ENCODE measurements around the gene IL15. TPM values are rescaled to one million over a fixed set of nuclear protein-coding genes. Genes with fewer than 3 reads are reported as not detected.

IL15 gene
- total RNA-seq, 1 donor from 2014 or later: 1.3 TPM

DNA sequence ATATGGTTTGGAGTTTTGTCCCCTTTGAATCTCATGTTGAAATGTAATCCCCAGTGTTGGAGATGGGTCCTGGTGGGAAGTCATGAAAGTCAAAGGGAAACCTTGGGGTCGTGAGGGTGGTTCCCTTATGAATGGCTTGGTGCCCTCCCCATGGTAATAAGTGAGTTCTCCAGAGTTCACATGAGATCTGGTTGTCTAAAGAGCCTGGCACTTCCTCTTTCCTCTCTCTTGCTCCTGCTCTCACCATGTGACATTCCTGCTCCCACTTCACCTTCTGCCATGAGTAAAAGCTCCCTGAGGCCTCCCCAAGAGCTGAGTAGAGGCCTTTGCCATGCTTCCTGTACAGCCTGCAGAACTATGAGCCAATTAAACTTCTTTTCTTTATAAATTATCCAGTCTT, 5.5 kb upstream of the IL15 start:
- Mint-ChIP-seq H3K4me3 (ENCODE audit: unreplicated experiment) (no peak overlapping the region), H3K9me3 (ENCODE audit: low read depth) (no peaks in the 10 kb centered on the region), H3K27ac (ENCODE audit: unreplicated experiment) (no peak overlapping the region), H3K36me3 (ENCODE audit: low read depth) (no peaks in the 10 kb centered on the region), H3K4me1 (ENCODE audit: low read depth) (peaks cover 2% of the 10 kb centered on the region), H3K27me3 (ENCODE audit: low read depth) (no peaks in the 10 kb centered on the region)
- DNase-seq (ENCODE audit: low spot score): no peak
- TF ChIP-seq, protein P1, sequence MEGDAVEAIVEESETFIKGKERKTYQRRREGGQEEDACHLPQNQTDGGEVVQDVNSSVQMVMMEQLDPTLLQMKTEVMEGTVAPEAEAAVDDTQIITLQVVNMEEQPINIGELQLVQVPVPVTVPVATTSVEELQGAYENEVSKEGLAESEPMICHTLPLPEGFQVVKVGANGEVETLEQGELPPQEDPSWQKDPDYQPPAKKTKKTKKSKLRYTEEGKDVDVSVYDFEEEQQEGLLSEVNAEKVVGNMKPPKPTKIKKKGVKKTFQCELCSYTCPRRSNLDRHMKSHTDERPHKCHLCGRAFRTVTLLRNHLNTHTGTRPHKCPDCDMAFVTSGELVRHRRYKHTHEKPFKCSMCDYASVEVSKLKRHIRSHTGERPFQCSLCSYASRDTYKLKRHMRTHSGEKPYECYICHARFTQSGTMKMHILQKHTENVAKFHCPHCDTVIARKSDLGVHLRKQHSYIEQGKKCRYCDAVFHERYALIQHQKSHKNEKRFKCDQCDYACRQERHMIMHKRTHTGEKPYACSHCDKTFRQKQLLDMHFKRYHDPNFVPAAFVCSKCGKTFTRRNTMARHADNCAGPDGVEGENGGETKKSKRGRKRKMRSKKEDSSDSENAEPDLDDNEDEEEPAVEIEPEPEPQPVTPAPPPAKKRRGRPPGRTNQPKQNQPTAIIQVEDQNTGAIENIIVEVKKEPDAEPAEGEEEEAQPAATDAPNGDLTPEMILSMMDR (IDR thresholded peaks at IDR 0.05): no peak

DNA sequence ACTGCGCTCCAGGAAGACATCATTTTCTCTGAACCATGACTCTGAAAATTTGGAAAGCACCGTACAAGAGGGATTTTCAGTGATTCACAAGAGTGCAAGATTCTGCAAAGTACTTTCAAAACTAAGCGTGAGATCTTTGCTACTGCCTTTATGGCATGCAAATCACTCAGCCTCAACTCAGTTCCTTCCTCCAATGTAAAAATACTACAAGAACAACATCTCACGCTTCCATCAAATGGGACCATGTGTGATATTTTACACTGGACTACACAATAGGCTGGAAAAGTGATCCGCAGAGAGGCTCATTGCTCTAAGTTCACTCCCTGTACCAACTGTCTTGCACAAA, 674 bp upstream of the IL15 start:
- Mint-ChIP-seq H3K27me3 (ENCODE audit: low read depth) (no peaks in the 10 kb centered on the region), H3K27ac (ENCODE audit: unreplicated experiment) (no peak overlapping the region), H3K36me3 (ENCODE audit: low read depth) (no peaks in the 10 kb centered on the region), H3K4me1 (ENCODE audit: low read depth) (peaks cover 15% of the 10 kb centered on the region), H3K4me3 (ENCODE audit: unreplicated experiment) (peak overlapping the region; percentile 93), H3K9me3 (ENCODE audit: low read depth) (no peaks in the 10 kb centered on the region)
- no peak for DNase-seq (ENCODE audit: low spot score)
- TF ChIP-seq, protein P1 (IDR thresholded peaks at IDR 0.05): no peak

DNA sequence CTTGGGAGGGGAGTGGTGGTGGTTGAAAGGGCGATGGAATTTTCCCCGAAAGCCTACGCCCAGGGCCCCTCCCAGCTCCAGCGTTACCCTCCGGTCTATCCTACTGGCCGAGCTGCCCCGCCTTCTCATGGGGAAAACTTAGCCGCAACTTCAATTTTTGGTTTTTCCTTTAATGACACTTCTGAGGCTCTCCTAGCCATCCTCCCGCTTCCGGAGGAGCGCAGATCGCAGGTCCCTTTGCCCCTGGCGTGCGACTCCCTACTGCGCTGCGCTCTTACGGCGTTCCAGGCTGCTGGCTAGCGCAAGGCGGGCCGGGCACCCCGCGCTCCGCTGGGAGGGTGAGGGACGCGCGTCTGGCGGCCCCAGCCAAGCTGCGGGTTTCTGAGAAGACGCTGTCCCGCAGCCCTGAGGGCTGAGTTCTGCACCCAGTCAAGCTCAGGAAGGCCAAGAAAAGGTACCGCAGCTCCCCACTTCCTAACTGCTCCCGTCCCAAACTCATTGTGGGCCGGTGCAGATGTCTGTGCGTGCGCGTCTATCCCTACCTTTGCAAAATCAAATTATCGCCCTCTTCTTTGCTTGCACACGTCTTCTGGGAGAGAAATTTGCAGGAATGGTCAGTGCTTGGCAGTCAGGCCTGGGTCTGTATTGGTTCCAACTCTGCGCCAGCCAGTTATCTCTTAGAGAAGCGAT, 533 bp downstream of the IL15 start:
- no peaks in the 10 kb centered on the region for H3K27me3 Mint-ChIP-seq (ENCODE audit: low read depth)
- H3K36me3 Mint-ChIP-seq (ENCODE audit: low read depth): no peaks in the 10 kb centered on the region
- H3K27ac Mint-ChIP-seq (ENCODE audit: unreplicated experiment): peak overlapping the region; percentile 32
- peaks cover 15% of the 10 kb centered on the region for H3K4me1 Mint-ChIP-seq (ENCODE audit: low read depth)
- DNase-seq (ENCODE audit: low spot score): no peak
- peak overlapping the region; percentile 93 for H3K4me3 Mint-ChIP-seq (ENCODE audit: unreplicated experiment)
- TF ChIP-seq, protein P1 (IDR thresholded peaks at IDR 0.05): no peak
- H3K9me3 Mint-ChIP-seq (ENCODE audit: low read depth): no peaks in the 10 kb centered on the region

DNA sequence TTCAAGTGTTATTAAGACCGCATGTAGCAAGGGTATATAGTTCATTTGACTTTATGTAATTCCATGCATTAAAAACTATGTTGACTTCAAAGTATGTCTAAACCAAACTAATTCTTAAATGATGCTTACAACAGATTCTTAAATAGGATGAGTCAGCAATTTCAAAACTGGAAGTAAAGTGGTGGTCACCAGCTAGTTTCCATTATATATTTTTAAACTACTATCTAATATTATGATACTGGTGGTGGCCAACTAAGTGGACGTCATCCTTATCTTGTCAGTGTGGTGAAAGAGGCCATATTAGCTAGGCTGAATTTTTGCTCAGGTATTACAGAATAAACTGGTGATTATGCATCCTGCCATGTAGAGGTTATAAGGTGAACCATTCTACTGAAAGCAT, 1.2 kb downstream of the IL15 start:
- Mint-ChIP-seq H3K4me3 (ENCODE audit: unreplicated experiment) (peak overlapping the region; percentile 93), H3K27me3 (ENCODE audit: low read depth) (no peaks in the 10 kb centered on the region), H3K36me3 (ENCODE audit: low read depth) (no peaks in the 10 kb centered on the region), H3K4me1 (ENCODE audit: low read depth) (peaks cover 15% of the 10 kb centered on the region), H3K27ac (ENCODE audit: unreplicated experiment) (no peak overlapping the region), H3K9me3 (ENCODE audit: low read depth) (no peaks in the 10 kb centered on the region)
- no peak for DNase-seq (ENCODE audit: low spot score)
- TF ChIP-seq, protein P1 (IDR thresholded peaks at IDR 0.05): no peak

DNA sequence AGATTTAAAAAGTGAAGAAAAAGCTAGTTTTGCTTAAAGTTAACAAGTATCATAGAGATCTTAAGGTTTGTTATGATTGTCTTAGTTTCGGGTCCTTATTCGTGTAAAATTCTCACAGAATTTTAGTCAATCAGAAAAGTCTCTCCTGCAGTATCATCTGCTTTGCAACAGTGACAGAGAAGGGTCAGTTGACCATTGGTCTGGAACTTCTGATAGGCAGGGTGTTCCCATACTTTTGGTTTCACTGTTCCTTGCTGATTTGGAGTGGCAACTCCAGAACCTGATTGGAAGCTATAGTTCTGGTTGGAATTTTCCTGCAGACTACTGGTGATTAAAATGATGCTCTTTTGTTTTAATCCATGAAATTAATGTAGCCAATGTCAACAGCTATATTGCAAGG, 1.8 kb downstream of the IL15 start:
- H3K4me1 Mint-ChIP-seq (ENCODE audit: low read depth): peaks cover 16% of the 10 kb centered on the region
- no peaks in the 10 kb centered on the region for H3K27me3 Mint-ChIP-seq (ENCODE audit: low read depth)
- no peaks in the 10 kb centered on the region for H3K36me3 Mint-ChIP-seq (ENCODE audit: low read depth)
- no peaks in the 10 kb centered on the region for H3K9me3 Mint-ChIP-seq (ENCODE audit: low read depth)
- TF ChIP-seq, protein P1 (IDR thresholded peaks at IDR 0.05): no peak
- no peak overlapping the region for H3K27ac Mint-ChIP-seq (ENCODE audit: unreplicated experiment)
- H3K4me3 Mint-ChIP-seq (ENCODE audit: unreplicated experiment): no peak overlapping the region
- DNase-seq (ENCODE audit: low spot score): no peak
